ENCODE results near the gene MON2.
"Not testable (repeated sequence)": the region's sequence is repeated elsewhere in the genome, so short reads cannot be mapped to it uniquely, and the experiment has no call there.

The MON2 gene

DNA sequence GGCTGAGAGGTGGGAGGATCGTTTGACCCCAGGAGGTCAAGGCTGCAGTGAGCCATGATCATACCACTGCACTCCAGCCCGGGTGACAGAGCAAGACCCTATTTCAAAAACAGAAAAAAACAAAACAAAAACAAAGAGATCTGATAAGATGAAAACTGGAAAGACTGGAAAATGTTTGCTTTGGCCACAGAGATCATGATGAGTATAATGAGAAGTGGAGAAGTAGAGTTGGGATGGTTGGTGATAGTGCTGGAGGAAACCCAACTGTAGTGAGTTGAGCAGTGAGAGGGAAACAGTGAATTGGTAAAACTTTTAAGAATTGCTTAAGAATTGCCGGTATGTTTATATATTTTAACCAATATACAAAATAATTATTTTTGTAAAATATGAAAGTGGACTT is 39.2 kb downstream of the MON2 start:
- Histone ChIP-seq H3K9me3 (ENCODE audit: control insufficient read depth, low read length) (no peaks in the 10 kb centered on the region), H3K4me1 (ENCODE audit: control insufficient read depth, insufficient read depth, low read length) (no peaks in the 10 kb centered on the region), H3K4me3 (ENCODE audit: low read length) (no peak overlapping the region), H3K36me3 (ENCODE audit: control insufficient read depth, insufficient read depth, low read length) (no peaks in the 10 kb centered on the region), H3K27me3 (ENCODE audit: control insufficient read depth, insufficient read depth, low read length) (no peaks in the 10 kb centered on the region), H3K9ac (ENCODE audit: low read length) (no peak overlapping the region)

DNA sequence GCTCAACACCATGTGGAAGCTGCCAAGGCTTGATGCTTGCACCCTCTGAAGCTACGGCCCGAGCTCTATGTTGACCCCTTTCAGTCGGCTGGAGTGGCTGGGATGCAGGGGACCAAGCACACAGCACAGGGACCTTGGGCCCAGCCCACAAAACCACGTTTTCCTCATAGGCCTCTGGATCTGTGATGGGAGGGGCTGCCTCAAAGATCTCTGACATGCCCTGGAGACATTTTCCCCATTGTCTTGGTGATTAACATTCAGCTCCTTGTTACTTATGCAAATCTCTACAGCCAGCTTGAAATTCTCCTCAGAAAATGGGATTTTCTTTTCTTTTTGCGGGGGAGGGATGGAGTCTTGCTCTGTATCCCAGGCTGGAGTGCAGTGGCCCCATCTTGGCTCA is 46.3 kb downstream of the MON2 start:
- H3K36me3 ChIP-seq (ENCODE audit: control insufficient read depth, insufficient read depth, low read length), result no peaks in the 10 kb centered on the region
- no peaks in the 10 kb centered on the region for H3K27me3 ChIP-seq (ENCODE audit: control insufficient read depth, insufficient read depth, low read length)
- no peak overlapping the region for H3K9ac ChIP-seq (ENCODE audit: low read length)
- no peak overlapping the region for H3K4me3 ChIP-seq (ENCODE audit: low read length)
- H3K9me3 ChIP-seq (ENCODE audit: control insufficient read depth, low read length), result no peaks in the 10 kb centered on the region
- H3K4me1 ChIP-seq (ENCODE audit: control insufficient read depth, insufficient read depth, low read length), result no peaks in the 10 kb centered on the region

DNA sequence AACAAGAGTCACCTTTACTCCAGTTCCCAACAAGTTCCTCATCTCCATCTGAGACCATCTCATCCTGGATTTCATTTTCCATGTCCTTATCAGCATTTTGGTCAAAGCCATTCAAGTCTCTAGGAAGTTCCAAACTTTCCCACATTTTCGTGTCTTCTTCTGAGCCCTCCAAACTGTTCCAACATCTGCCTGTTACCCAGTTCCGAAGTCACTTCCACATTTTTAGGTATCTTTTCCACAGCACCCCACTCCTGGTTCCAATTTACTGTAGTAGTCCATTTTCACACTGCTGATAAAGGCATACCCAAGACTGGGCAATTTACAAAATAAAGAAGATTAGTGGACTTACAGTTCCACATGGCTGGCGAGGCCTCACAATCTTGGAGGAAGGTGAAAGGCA is 47.5 kb downstream of the MON2 start:
- not testable (repeated sequence) for H3K36me3 ChIP-seq (ENCODE audit: control insufficient read depth, insufficient read depth, low read length); H3K9ac ChIP-seq (ENCODE audit: low read length); H3K9me3 ChIP-seq (ENCODE audit: control insufficient read depth, low read length)

DNA sequence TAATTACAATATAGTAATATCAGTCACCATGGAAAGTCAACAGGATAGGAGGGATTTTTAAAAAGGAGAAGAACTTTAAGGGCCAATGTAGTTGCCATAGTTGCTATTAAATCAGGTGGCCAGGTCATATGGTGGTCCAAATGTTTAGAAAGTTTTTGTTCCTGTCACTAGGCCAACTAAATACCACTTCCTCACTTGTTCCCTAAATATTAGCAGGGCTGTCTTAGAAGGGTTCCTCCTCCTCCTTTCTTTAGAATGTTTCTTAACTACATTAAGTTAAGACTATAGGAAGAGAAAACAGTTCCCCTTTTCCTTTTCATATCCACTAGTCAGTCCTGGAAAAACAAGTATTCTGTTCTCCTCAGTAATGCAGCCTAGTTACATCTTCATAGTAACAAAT is 50.3 kb downstream of the MON2 start:
- Histone ChIP-seq H3K27me3 (ENCODE audit: control insufficient read depth, insufficient read depth, low read length) (no peaks in the 10 kb centered on the region), H3K9ac (ENCODE audit: low read length) (no peak overlapping the region), H3K4me3 (ENCODE audit: low read length) (no peak overlapping the region), H3K36me3 (ENCODE audit: control insufficient read depth, insufficient read depth, low read length) (no peaks in the 10 kb centered on the region), H3K9me3 (ENCODE audit: control insufficient read depth, low read length) (no peaks in the 10 kb centered on the region), H3K4me1 (ENCODE audit: control insufficient read depth, insufficient read depth, low read length) (peaks cover 3% of the 10 kb centered on the region)

More for the DNA sequence above, 47.5 kb downstream of the MON2 start:
- not testable (repeated sequence) for H3K4me1 ChIP-seq (ENCODE audit: control insufficient read depth, insufficient read depth, low read length); H3K4me3 ChIP-seq (ENCODE audit: low read length); H3K27me3 ChIP-seq (ENCODE audit: control insufficient read depth, insufficient read depth, low read length)

DNA sequence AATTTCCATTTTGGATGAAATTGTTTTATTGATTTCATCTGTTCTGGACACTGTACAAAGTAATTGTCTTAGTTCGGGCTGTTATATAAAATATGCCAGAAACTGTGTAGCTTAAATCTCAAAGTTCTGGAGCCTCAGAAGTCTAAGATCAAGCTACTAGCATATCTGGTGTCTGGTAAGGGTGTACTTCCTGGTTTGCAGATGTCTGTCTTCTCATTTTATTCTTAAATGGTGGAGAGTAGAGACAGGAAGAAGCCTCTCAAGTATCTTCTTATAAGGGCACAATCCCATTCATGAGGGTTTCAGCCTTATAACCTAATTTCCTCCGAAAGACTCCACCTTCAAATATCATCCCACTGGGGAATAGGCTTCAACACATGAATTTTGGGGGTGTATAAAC is 51.3 kb downstream of the MON2 start:
- H3K27me3 ChIP-seq (ENCODE audit: control insufficient read depth, insufficient read depth, low read length), result no peaks in the 10 kb centered on the region
- H3K4me1 ChIP-seq (ENCODE audit: control insufficient read depth, insufficient read depth, low read length), result peaks cover 13% of the 10 kb centered on the region
- H3K9ac ChIP-seq (ENCODE audit: low read length), result no peak overlapping the region
- no peaks in the 10 kb centered on the region for H3K9me3 ChIP-seq (ENCODE audit: control insufficient read depth, low read length)
- H3K4me3 ChIP-seq (ENCODE audit: low read length), result no peak overlapping the region
- H3K36me3 ChIP-seq (ENCODE audit: control insufficient read depth, insufficient read depth, low read length), result no peaks in the 10 kb centered on the region

DNA sequence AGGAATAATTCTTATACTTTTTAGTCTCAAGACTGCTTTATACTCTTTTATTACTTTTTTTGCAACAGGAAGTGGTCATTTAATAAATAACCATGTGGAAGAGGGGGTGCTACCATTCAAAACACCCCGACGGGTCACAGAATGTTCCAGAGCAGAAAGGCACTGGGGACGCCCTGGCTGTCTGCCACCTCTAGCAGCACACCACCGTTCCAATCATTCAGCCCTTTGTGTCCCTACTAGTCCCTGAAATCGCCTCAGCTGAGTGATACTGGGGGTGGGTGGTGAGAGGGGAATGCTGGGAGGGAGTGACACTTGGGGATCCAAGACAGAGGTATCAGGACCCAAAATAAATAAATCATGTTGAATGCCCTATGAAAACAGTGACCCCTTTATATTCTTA is 52.4 kb downstream of the MON2 start:
- Histone ChIP-seq H3K4me1 (ENCODE audit: control insufficient read depth, insufficient read depth, low read length) (peaks cover 21% of the 10 kb centered on the region), H3K4me3 (ENCODE audit: low read length) (no peak overlapping the region), H3K36me3 (ENCODE audit: control insufficient read depth, insufficient read depth, low read length) (no peaks in the 10 kb centered on the region), H3K9me3 (ENCODE audit: control insufficient read depth, low read length) (no peaks in the 10 kb centered on the region), H3K9ac (ENCODE audit: low read length) (no peak overlapping the region), H3K27me3 (ENCODE audit: control insufficient read depth, insufficient read depth, low read length) (no peaks in the 10 kb centered on the region)

DNA sequence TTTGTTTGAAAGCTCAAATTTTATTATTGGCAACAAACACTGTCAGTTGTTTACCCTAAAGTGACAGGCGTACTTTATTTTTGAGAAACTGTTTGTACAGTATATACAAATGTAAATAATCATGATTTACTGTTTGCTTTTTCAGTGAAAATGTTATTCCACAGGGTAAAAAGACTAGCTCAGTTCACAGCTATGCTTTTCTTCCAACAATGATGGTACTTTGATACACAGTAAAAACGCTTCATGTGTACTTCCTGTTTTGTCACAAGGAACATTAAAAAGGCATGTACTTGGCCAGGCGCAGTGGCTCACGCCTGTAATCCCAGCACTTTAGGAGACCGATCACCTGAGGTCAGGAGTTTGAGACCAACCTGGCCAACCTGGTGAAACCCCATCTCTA is 53.7 kb downstream of the MON2 start:
- no peaks in the 10 kb centered on the region for H3K36me3 ChIP-seq (ENCODE audit: control insufficient read depth, insufficient read depth, low read length)
- no peaks in the 10 kb centered on the region for H3K9me3 ChIP-seq (ENCODE audit: control insufficient read depth, low read length)
- no peak overlapping the region for H3K9ac ChIP-seq (ENCODE audit: low read length)
- H3K4me3 ChIP-seq (ENCODE audit: low read length), result no peak overlapping the region
- H3K27me3 ChIP-seq (ENCODE audit: control insufficient read depth, insufficient read depth, low read length), result no peaks in the 10 kb centered on the region
- peaks cover 25% of the 10 kb centered on the region for H3K4me1 ChIP-seq (ENCODE audit: control insufficient read depth, insufficient read depth, low read length)

DNA sequence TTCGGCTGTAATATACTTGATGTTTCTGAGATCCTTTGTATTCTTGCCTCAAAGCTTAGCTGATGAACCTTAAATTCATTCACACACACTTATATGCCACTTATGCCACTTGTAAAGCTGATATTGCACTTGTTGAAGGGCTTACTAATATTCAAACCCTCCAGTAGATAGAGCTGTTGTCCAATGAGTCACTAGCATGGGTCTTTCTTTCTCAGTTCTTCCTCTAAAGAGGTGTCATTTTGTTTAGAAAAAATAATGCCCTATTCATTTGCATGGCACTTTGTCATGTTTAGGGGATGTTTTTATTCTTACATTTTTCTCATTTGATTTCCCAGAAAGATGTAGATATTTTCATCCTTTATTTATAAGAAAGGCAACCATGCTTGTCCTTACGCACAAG is 56.4 kb downstream of the MON2 start:
- Histone ChIP-seq H3K9ac (ENCODE audit: low read length) (no peak overlapping the region), H3K36me3 (ENCODE audit: control insufficient read depth, insufficient read depth, low read length) (no peaks in the 10 kb centered on the region), H3K27me3 (ENCODE audit: control insufficient read depth, insufficient read depth, low read length) (no peaks in the 10 kb centered on the region), H3K4me3 (ENCODE audit: low read length) (no peak overlapping the region), H3K9me3 (ENCODE audit: control insufficient read depth, low read length) (no peaks in the 10 kb centered on the region), H3K4me1 (ENCODE audit: control insufficient read depth, insufficient read depth, low read length) (peaks cover 25% of the 10 kb centered on the region)

DNA sequence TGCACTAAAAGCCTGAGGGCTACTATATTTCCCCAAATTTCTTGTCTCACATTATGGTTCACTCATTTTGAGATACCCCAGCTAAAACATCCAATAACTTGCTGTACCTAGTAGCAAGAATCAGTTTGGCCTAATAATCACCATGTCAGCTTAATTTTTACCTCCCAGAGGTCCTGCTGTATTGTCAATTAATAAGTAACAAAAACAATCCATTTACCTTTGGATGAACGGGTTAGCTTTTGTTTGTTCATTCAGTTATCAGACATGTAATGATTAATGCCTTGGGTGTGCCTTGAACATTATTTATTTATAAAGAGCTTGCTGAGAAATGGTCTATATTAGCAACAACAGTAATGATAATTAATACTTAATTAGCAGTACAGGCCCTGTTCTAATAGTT is 57.0 kb downstream of the MON2 start:
- Histone ChIP-seq H3K9me3 (ENCODE audit: control insufficient read depth, low read length) (no peaks in the 10 kb centered on the region), H3K4me3 (ENCODE audit: low read length) (no peak overlapping the region), H3K27me3 (ENCODE audit: control insufficient read depth, insufficient read depth, low read length) (no peaks in the 10 kb centered on the region), H3K4me1 (ENCODE audit: control insufficient read depth, insufficient read depth, low read length) (peaks cover 25% of the 10 kb centered on the region), H3K36me3 (ENCODE audit: control insufficient read depth, insufficient read depth, low read length) (no peaks in the 10 kb centered on the region), H3K9ac (ENCODE audit: low read length) (no peak overlapping the region)

DNA sequence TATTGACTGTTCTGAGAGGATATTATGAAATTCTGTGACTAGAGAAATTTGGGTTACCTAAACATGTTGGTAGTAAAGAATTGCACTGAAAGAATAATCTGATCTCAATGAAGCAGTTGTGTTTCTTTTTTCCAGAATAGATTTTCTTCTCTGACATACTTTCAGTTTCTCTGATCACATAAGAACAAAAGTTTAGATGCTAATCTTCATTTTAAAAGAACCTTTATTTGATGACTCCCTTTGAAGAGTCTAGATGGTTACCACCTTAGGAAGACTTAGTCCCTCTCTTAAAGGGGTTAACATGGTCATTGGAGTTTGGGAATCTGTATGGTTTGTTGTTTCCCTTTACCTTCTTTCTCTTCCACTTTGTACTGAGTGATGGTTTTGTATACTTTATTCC is 58.6 kb downstream of the MON2 start:
- Histone ChIP-seq H3K9me3 (ENCODE audit: control insufficient read depth, low read length) (no peaks in the 10 kb centered on the region), H3K36me3 (ENCODE audit: control insufficient read depth, insufficient read depth, low read length) (no peaks in the 10 kb centered on the region), H3K27me3 (ENCODE audit: control insufficient read depth, insufficient read depth, low read length) (no peaks in the 10 kb centered on the region), H3K4me3 (ENCODE audit: low read length) (no peak overlapping the region), H3K4me1 (ENCODE audit: control insufficient read depth, insufficient read depth, low read length) (peaks cover 25% of the 10 kb centered on the region), H3K9ac (ENCODE audit: low read length) (peak overlapping the region; percentile 13)

DNA sequence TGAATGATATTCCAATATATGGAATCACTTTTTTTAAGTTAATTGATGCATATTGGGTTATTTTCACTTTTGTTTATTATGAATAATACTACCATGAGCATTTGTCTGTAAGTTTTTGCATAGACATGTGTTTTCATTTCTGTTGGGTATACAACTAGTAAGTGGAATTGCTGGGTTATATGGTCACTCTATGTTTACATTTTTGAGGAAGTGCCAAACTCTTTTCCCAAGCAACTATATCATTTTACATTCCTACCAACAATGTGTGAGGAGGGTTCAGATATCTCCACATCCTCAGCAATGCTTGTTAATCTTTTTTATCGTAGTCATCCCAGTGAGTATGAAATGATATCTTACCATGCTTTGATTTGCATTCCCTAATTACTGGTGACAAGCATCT is 64.0 kb downstream of the MON2 start:
- Histone ChIP-seq H3K4me1 (ENCODE audit: control insufficient read depth, insufficient read depth, low read length) (peaks cover 6% of the 10 kb centered on the region), H3K4me3 (ENCODE audit: low read length) (no peak overlapping the region), H3K36me3 (ENCODE audit: control insufficient read depth, insufficient read depth, low read length) (no peaks in the 10 kb centered on the region), H3K9me3 (ENCODE audit: control insufficient read depth, low read length) (no peaks in the 10 kb centered on the region), H3K27me3 (ENCODE audit: control insufficient read depth, insufficient read depth, low read length) (no peaks in the 10 kb centered on the region), H3K9ac (ENCODE audit: low read length) (no peak overlapping the region)

DNA sequence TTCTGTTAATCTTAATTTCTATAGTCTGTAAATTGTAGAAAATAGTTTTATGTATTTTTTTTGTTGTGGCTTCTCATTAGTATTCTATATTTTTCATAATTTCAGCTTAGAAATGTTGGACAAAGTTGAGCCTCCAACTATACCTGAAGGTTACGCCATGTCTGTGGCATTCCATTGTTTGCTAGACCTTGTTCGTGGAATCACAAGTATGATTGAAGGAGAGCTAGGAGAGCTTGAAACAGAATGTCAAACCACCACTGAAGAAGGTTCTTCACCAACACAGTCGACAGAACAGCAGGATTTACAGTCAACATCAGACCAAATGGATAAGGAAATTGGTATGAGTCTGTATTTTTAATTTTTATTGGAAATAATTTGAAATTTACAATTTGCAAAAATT is 65.7 kb downstream of the MON2 start:
- Histone ChIP-seq H3K4me3 (ENCODE audit: low read length) (no peak overlapping the region), H3K9ac (ENCODE audit: low read length) (no peak overlapping the region), H3K27me3 (ENCODE audit: control insufficient read depth, insufficient read depth, low read length) (no peaks in the 10 kb centered on the region), H3K4me1 (ENCODE audit: control insufficient read depth, insufficient read depth, low read length) (peaks cover 6% of the 10 kb centered on the region), H3K36me3 (ENCODE audit: control insufficient read depth, insufficient read depth, low read length) (no peaks in the 10 kb centered on the region), H3K9me3 (ENCODE audit: control insufficient read depth, low read length) (no peaks in the 10 kb centered on the region)

DNA sequence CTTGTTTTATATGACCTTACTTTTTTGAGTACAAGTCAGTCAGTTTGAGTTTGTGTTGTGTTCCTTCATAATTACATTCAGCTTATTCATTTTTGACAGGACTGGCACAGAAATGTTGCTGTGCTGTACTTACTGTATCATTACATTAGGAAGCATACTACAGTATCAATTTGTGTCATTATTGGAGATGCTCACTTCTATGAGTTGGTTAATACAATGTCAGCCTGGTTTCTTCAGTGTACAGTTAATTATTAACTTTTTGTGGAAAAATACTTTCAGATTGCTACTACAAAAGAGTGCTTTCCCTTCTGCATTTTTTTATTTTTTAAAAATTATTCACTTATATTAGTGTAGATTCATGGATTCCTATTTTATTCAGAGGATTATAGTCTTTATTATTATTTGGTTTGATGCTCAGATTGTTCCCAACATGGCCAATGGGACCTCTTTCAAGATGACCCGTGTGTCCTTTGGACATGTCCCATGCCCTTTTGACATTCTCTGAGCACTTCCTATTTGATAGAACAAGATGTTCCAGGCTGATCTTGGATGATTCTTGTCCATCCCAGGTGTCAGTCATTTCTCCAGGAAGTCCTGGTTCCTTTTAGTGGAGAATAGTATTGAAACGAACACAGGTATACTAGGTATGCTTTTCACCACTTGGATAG is 66.6 kb downstream of the MON2 start:
- no peak overlapping the region for H3K4me3 ChIP-seq (ENCODE audit: low read length)
- H3K27me3 ChIP-seq (ENCODE audit: control insufficient read depth, insufficient read depth, low read length), result no peaks in the 10 kb centered on the region
- H3K36me3 ChIP-seq (ENCODE audit: control insufficient read depth, insufficient read depth, low read length), result no peaks in the 10 kb centered on the region
- no peaks in the 10 kb centered on the region for H3K9me3 ChIP-seq (ENCODE audit: control insufficient read depth, low read length)
- no peak overlapping the region for H3K9ac ChIP-seq (ENCODE audit: low read length)
- peaks cover 13% of the 10 kb centered on the region for H3K4me1 ChIP-seq (ENCODE audit: control insufficient read depth, insufficient read depth, low read length)
